ENCODE measurements around the gene ETFBKMT.

DNA sequence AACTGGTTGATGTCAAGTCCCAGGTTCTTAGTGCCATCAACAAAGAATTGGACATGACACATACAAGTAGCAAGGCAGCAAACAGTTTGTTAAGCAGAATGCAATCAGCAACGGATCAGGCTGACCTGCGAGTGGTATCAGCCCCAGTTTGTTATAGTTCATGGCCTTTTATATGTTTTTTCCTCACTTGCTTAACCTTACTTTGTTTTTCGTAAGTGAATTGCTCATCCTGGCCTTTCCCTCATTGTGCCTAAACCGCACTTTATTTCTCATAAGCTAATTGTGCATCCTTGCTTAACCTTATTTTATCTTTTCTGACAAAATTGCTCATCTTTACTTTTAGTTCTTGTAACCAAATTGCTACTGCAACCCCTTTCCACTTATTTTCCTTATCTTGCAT is 4.1 kb downstream of the ETFBKMT start:
- TF ChIP-seq JUN (CRISPR knock-in tag; IDR thresholded peaks at IDR 0.05) (no peak), TEAD4 (CRISPR knock-in tag; IDR thresholded peaks at IDR 0.05) (no peak)
- TF ChIP-seq, protein P1, sequence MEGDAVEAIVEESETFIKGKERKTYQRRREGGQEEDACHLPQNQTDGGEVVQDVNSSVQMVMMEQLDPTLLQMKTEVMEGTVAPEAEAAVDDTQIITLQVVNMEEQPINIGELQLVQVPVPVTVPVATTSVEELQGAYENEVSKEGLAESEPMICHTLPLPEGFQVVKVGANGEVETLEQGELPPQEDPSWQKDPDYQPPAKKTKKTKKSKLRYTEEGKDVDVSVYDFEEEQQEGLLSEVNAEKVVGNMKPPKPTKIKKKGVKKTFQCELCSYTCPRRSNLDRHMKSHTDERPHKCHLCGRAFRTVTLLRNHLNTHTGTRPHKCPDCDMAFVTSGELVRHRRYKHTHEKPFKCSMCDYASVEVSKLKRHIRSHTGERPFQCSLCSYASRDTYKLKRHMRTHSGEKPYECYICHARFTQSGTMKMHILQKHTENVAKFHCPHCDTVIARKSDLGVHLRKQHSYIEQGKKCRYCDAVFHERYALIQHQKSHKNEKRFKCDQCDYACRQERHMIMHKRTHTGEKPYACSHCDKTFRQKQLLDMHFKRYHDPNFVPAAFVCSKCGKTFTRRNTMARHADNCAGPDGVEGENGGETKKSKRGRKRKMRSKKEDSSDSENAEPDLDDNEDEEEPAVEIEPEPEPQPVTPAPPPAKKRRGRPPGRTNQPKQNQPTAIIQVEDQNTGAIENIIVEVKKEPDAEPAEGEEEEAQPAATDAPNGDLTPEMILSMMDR (IDR thresholded peaks at IDR 0.05): no peak
- TF ChIP-seq, protein P2, sequence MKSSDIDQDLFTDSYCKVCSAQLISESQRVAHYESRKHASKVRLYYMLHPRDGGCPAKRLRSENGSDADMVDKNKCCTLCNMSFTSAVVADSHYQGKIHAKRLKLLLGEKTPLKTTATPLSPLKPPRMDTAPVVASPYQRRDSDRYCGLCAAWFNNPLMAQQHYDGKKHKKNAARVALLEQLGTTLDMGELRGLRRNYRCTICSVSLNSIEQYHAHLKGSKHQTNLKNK (CRISPR knock-in tag; IDR thresholded peaks at IDR 0.05): no peak
- TF ChIP-seq, protein P3, sequence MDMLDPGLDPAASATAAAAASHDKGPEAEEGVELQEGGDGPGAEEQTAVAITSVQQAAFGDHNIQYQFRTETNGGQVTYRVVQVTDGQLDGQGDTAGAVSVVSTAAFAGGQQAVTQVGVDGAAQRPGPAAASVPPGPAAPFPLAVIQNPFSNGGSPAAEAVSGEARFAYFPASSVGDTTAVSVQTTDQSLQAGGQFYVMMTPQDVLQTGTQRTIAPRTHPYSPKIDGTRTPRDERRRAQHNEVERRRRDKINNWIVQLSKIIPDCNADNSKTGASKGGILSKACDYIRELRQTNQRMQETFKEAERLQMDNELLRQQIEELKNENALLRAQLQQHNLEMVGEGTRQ (CRISPR knock-in tag; IDR thresholded peaks at IDR 0.05): no peak

Data from WTC11 (cell line).